ENCODE data around the gene ZC3H18.

DNA sequence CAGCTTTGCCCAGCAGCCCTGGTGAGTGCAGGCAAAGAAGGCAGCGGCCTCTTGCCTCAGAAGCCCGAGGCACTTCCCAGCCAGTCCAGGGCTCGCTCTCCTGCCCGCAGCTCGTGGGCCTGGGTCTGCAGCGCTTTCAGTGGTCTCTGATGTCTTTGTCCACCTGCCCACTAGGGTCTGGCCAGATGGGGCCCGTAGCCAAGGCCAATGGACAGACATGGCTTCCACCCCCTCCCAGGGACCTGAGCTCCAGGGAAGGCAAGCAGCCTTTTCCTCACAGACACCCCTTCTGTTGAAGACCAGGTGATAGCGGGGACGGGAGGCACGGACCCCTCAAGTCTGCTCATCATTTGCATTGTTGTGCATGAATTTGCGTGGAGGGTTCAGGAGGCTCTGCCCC, 33.7 kb upstream of the ZC3H18 start:
- TF ChIP-seq ZNF274 (IDR thresholded peaks at IDR 0.05; ENCODE audit: low read depth, low read length) = no peak
- no peak for TF ChIP-seq YY1 (IDR thresholded peaks at IDR 0.05; ENCODE audit: insufficient read depth, insufficient read length)
- TF ChIP-seq SUZ12 (IDR thresholded peaks at IDR 0.05; ENCODE audit: extremely low read depth, insufficient read depth, insufficient read length) = no peak
